HEK293 (cell line): Measurements from ENCODE around the gene ROBO1.

Experiments used
- CTCF ChIA-PET: fragments of 350-600 bp; formaldehyde crosslinking; extraction: SDS; loops from one replicate; lab custom pipeline; 2021; ENCODE audit warnings: antibody characterized with exemption; lab: Yijun Ruan, JAX
- POLR2A ChIA-PET: fragments of 300-600 bp; formaldehyde crosslinking; extraction: SDS; loops from one replicate; lab custom pipeline; 2020; ENCODE audit warnings: antibody characterized with exemption, inconsistent platforms; lab: Yijun Ruan, JAX
- H3K27ac ChIP-seq: fragments of 200-500 bp; sonication (Bioruptor generic); 2 replicates; pipeline ENCODE4 v1.5.1; 2014; ENCODE audit warnings: low read depth, low read length, control low read depth, inconsistent platforms; ENCODE audit errors: extremely low read depth
- H3K36me3 ChIP-seq, 2 experiments: fragments of 200-500 bp in 1 of 2; sonication (Bioruptor generic) in 1 of 2; 1 replicate in 1 of 2; 2 replicates in 1 of 2; pipeline ENCODE4 v1.5.1; 2014 to 2017; ENCODE audit warnings: inconsistent platforms in 2 of 2, low read length in 2 of 2; ENCODE audit not compliant: control insufficient read depth in 2 of 2, insufficient read depth in 1 of 2
- H3K4me1 ChIP-seq: fragments of 200-500 bp; sonication (Bioruptor generic); 2 replicates; pipeline ENCODE4 v1.5.1; 2014; ENCODE audit warnings: mild to moderate bottlenecking, low read length, inconsistent platforms; ENCODE audit not compliant: control insufficient read depth, insufficient read depth
- H3K4me3 ChIP-seq: 2 replicates; pipeline ENCODE4 v1.5.1; 2011; ENCODE audit warnings: low read depth, mild to moderate bottlenecking, control low read depth, low read length, moderate library complexity
- H3K9me3 ChIP-seq: fragments of 200-500 bp; sonication (Bioruptor generic); 2 replicates; pipeline ENCODE4 v1.5.1; 2014; ENCODE audit warnings: low read depth, low read length, inconsistent platforms; ENCODE audit not compliant: control insufficient read depth, insufficient read depth
- ATF2 ChIP-seq: fragments of 450-650 bp; formaldehyde crosslinking; IDR thresholded peaks from 2 replicates; pipeline ENCODE4 v1.5.1; 2016; ENCODE audit warnings: missing biosample characterization, missing genetic modification characterization, low read depth
- HOXA7 ChIP-seq: sonication (generic); formaldehyde crosslinking; IDR thresholded peaks from 2 replicates; pipeline ENCODE4 v1.8.1; 2022; ENCODE audit warnings: missing genetic modification reagents, borderline replicate concordance
- KLF7 ChIP-seq: fragments of 450-650 bp; formaldehyde crosslinking; IDR thresholded peaks from 2 replicates; pipeline ENCODE4 v1.5.1; 2016; ENCODE audit warnings: missing biosample characterization, missing genetic modification characterization, borderline replicate concordance
- OSR2 ChIP-seq: fragments of 450-650 bp; formaldehyde crosslinking; IDR thresholded peaks from 2 replicates; pipeline ENCODE4 v1.5.1; 2016; ENCODE audit warnings: missing biosample characterization, missing genetic modification characterization
- PRDM10 ChIP-seq: fragments of 450-650 bp; formaldehyde crosslinking; IDR thresholded peaks from 2 replicates; pipeline ENCODE4 v1.5.1; 2016; ENCODE audit warnings: missing biosample characterization, missing genetic modification characterization
- SETDB1 ChIP-seq: IDR thresholded peaks from one replicate; pipeline ENCODE4 v1.6.1; 2017; ENCODE audit warnings: mild to moderate bottlenecking, low read length, moderate library complexity, mixed read lengths; ENCODE audit not compliant: insufficient read length
- ZBTB8A ChIP-seq: fragments of 450-650 bp; formaldehyde crosslinking; IDR thresholded peaks from 2 replicates; pipeline ENCODE4 v1.5.1; 2016; ENCODE audit warnings: missing biosample characterization, missing genetic modification characterization
- ZEB2 ChIP-seq: fragments of 450-650 bp; formaldehyde crosslinking; IDR thresholded peaks from 2 replicates; pipeline ENCODE4 v1.5.1; 2016; ENCODE audit warnings: missing biosample characterization, missing genetic modification characterization
- ZFP69B ChIP-seq: fragments of 450-650 bp; formaldehyde crosslinking; IDR thresholded peaks from 2 replicates; pipeline ENCODE4 v1.5.1; 2016; ENCODE audit warnings: missing biosample characterization, missing genetic modification characterization
- ZNF16 ChIP-seq: fragments of 450-650 bp; formaldehyde crosslinking; IDR thresholded peaks from 2 replicates; pipeline ENCODE4 v1.5.1; 2016; ENCODE audit warnings: low read depth, missing biosample characterization, missing genetic modification characterization
- ZNF23 ChIP-seq: fragments of 450-650 bp; formaldehyde crosslinking; IDR thresholded peaks from 2 replicates; pipeline ENCODE4 v1.5.1; 2016; ENCODE audit warnings: missing biosample characterization, missing genetic modification characterization, borderline replicate concordance
- ZNF37A ChIP-seq: fragments of 450-650 bp; IDR thresholded peaks from 2 replicates; pipeline ENCODE4 v1.5.1; 2018; ENCODE audit warnings: missing biosample characterization, missing genetic modification characterization
- ZNF391 ChIP-seq: fragments of 450-650 bp; formaldehyde crosslinking; IDR thresholded peaks from 2 replicates; pipeline ENCODE4 v1.5.1; 2016; ENCODE audit warnings: low read depth, missing biosample characterization, missing genetic modification characterization, borderline replicate concordance
- ZNF398 ChIP-seq: fragments of 450-650 bp; formaldehyde crosslinking; IDR thresholded peaks from 2 replicates; pipeline ENCODE4 v1.5.1; 2017; ENCODE audit warnings: missing biosample characterization, missing genetic modification characterization
- ZNF423 ChIP-seq: fragments of 450-650 bp; formaldehyde crosslinking; IDR thresholded peaks from 2 replicates; pipeline ENCODE4 v1.5.1; 2016; ENCODE audit warnings: missing biosample characterization, missing genetic modification characterization
- ZNF513 ChIP-seq: fragments of 450-650 bp; IDR thresholded peaks from 2 replicates; pipeline ENCODE4 v1.5.1; 2018; ENCODE audit warnings: missing biosample characterization, missing genetic modification characterization
- ZNF544 ChIP-seq: fragments of 450-650 bp; formaldehyde crosslinking; IDR thresholded peaks from 2 replicates; pipeline ENCODE4 v1.5.0; 2017; ENCODE audit warnings: missing biosample characterization, missing genetic modification characterization
- ZNF621 ChIP-seq: fragments of 450-650 bp; formaldehyde crosslinking; IDR thresholded peaks from 2 replicates; pipeline ENCODE4 v1.5.1; 2017; ENCODE audit warnings: missing biosample characterization, missing genetic modification characterization
- ZNF76 ChIP-seq: fragments of 450-650 bp; formaldehyde crosslinking; IDR thresholded peaks from 2 replicates; pipeline ENCODE4; 2016; ENCODE audit warnings: low read depth, missing biosample characterization, missing genetic modification characterization, borderline replicate concordance
- ZNF776 ChIP-seq: fragments of 450-650 bp; formaldehyde crosslinking; IDR thresholded peaks from 2 replicates; pipeline ENCODE4 v1.5.0; 2017; ENCODE audit warnings: missing biosample characterization, missing genetic modification characterization, borderline replicate concordance
- ZSCAN30 ChIP-seq: fragments of 450-650 bp; IDR thresholded peaks from 2 replicates; pipeline ENCODE4 v1.5.1; 2018; ENCODE audit warnings: missing biosample characterization, mild to moderate bottlenecking, missing genetic modification characterization, moderate library complexity

The ROBO1 gene

DNA sequence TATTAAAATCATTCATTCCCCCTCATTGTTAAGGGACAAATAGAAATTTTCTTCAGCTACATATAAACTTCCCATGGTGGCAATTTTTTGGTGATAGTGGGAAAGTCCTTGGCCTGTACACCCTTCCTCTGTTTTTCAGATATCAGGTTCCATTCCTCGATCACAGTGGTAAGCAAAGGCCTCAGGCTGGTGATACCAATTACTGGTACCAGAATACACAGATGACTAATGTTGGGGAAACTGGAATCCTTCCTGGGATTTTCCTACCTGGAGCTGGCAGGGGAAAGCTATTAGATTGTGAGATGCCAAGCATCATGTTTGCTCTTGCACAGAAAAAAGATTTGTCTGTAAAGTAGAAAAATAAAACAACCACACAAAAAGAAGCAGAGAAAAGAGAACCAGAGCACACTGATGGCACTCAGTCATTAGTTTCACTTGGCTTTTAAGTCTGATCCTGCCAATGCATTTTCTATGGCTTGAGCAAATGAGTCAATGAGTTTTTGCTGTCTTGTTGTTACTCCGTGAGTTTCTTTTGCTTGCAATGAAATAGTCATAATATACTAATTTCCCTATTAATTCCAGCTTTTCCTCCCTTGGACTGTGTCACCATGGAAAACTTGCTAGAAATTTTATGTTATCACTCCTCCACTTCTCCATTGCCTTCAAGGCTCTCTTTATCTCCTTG lies 795.0 kb downstream of the ROBO1 start (continued):
- TF ChIP-seq ZEB2 (tag by site-specific recombination), result no peak

DNA sequence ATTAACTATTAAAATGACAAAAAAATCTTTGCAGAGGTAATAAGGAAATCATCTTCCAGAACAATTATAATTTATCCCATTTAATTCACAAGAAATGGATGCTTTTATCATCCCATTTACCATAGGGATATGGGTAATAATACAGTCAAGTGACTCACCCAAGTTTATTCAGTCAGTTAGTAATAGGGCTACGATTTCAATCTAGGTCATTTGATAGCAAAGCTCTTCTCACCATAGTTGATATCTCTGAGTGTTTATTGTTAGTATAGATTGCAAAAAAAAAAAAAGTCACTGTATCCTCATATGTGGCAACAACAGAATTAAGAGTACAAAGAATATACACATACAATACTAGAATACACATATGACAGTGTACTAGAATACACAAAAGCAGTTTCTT lies 797.1 kb downstream of the ROBO1 start:
- ChIA-PET POLR2A (no interaction called here), CTCF (no interaction called here)
- no peaks in the 10 kb centered on the region for H3K36me3 ChIP-seq
- H3K27ac ChIP-seq, result no peak overlapping the region
- TF ChIP-seq PRDM10 (no peak), ZNF37A (tag by site-specific recombination) (no peak), ZNF391 (tag by site-specific recombination) (no peak), ZNF513 (no peak), ZNF544 (tag by site-specific recombination) (no peak), ZFP69B (tag by site-specific recombination) (no peak), KLF7 (tag by site-specific recombination) (no peak), ZNF423 (tag by site-specific recombination) (no peak), ZNF776 (tag by site-specific recombination) (no peak), SETDB1 (no peak), HOXA7 (CRISPR knock-in tag) (no peak), ZNF16 (tag by site-specific recombination) (no peak), ZNF76 (no peak), ZSCAN30 (tag by site-specific recombination) (no peak), ZNF23 (no peak), ZBTB8A (tag by site-specific recombination) (no peak), ATF2 (tag by site-specific recombination) (no peak), OSR2 (no peak), ZNF398 (tag by site-specific recombination) (no peak), ZNF621 (tag by site-specific recombination) (no peak)
- H3K4me3 ChIP-seq, result no peak overlapping the region
- peaks cover 9% of the 10 kb centered on the region for H3K4me1 ChIP-seq
- H3K9me3 ChIP-seq, result no peaks in the 10 kb centered on the region
